Esophagus squamous epithelium (tissue), 4 donors: Measurements from ENCODE around the gene SEMA5B.

Source experiments
- POLR2A ChIP-seq, 4 donors: fragments of 450-650 bp; IDR thresholded peaks; one replicate each; pipeline ENCODE4 v1.6.1; 2017; ENCODE audit warnings: antibody characterized with exemption in 4 of 4, mild to moderate bottlenecking in 4 of 4, moderate library complexity in 3 of 4
- TF ChIP-seq, protein P1 (sequence below), 6 experiments: fragments of 450-650 bp in 4 of 6; fragments of 200-600 bp in 2 of 6; sonication (generic) in 2 of 6; IDR thresholded peaks; one replicate each; pipeline ENCODE4 v1.5.1; 2016 to 2019; ENCODE audit warnings: antibody characterized with exemption in 6 of 6, mild to moderate bottlenecking in 4 of 6, moderate library complexity in 4 of 6

DNA sequence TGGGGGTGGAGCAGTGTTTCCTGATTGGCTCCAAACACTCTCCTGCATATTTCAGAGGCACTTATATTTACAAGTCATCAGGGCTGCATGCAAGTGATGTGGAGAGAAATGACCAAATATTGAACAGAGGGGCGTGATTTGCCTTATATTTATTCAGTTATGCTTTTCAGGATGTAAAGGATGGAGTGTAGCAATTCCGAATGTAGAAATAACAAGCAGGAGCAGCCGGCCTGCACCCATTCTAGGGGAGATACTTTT lies 19.4 kb upstream of the SEMA5B start:
- TF ChIP-seq, protein P1, sequence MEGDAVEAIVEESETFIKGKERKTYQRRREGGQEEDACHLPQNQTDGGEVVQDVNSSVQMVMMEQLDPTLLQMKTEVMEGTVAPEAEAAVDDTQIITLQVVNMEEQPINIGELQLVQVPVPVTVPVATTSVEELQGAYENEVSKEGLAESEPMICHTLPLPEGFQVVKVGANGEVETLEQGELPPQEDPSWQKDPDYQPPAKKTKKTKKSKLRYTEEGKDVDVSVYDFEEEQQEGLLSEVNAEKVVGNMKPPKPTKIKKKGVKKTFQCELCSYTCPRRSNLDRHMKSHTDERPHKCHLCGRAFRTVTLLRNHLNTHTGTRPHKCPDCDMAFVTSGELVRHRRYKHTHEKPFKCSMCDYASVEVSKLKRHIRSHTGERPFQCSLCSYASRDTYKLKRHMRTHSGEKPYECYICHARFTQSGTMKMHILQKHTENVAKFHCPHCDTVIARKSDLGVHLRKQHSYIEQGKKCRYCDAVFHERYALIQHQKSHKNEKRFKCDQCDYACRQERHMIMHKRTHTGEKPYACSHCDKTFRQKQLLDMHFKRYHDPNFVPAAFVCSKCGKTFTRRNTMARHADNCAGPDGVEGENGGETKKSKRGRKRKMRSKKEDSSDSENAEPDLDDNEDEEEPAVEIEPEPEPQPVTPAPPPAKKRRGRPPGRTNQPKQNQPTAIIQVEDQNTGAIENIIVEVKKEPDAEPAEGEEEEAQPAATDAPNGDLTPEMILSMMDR (IDR thresholded peaks at IDR 0.05), result no peak
- no peak for TF ChIP-seq POLR2A (IDR thresholded peaks at IDR 0.05)
